HG03571 (cell line): Measurements from ENCODE around the gene MRPL16.
"Not testable (repeated sequence)": the region's sequence is repeated elsewhere in the genome, so short reads cannot be mapped to it uniquely, and the experiment has no call there.

Experiments used
- ATAC-seq: cut with Tn5 transposase; IDR thresholded peaks from one replicate; pipeline ENCODE4 v1.9.1; 2021; ENCODE audit not compliant: unreplicated experiment

MRPL16 gene

GRCh38 chr11:59810189-59810910, at the start of gene MRPL16:
MRPL16 (minus strand) TSS chr11:59810778; CDS start chr11:59810658, 120 bp downstream.
- ATAC-seq, result peak; percentile 98

DNA sequence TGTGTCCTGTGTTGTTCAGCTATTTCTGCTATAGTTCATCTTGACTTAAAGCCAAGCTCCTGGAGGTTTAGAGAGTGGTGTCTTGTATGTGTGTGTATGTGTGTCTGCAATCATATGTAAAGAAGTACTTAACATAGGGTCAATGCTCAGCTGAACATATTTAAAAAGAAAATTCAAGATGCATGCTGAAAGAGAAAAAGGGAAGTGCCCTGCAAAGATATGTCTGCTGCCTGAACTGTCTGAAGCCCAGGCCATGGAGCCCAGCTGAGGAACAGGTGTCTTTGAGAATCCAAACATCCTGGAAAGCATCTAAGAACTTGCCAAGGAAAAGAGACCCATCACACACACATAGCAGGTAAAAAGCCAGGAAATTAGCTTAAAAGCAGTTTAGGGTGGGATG, 49.1 kb upstream of the MRPL16 start:
- ATAC-seq, result no peak

DNA sequence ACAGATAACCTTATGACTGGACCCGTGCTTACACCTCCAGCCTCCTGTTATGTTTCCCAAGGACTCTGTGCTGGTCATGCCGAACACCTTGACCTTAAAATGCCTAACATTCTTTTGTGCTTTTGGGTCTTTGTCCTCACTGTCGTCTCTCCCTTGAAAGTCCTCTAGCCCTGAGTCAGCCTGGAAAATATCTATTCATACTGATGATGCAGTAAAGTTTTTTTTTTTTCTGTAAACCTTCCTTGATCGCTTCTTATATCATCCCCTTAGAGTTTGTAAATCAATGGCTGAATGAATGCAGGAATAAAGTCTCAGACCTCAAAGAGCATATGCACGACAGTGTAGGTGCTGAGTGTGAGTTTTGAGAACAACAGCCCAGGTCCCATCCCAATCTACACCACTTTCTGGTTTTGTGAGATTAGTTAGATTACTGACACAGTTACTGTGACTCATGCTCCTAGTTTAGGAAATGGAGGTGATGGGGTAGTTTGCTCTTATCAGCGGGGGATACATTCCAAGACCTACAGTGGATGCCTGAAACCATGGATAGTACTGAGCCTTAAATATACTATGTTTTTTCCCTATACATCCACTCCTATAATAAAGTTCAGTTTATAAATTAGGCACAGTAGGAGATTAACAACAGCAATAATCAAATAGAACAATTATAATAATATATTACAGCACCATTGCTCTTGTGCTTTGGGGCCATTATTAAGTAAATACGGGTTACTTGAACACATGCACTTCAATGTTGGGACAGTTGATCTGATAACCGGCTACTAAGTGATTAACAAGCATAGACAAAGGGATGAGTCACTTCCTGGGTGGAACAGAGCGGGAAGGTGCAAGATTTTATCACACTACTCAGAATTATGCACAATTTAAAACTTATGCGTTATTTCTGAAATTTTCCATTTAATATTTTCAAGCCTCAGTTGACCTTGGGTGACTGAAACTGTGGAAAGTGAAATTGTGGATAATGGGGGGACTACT, 47.2 kb upstream of the MRPL16 start:
- no peak for ATAC-seq

DNA sequence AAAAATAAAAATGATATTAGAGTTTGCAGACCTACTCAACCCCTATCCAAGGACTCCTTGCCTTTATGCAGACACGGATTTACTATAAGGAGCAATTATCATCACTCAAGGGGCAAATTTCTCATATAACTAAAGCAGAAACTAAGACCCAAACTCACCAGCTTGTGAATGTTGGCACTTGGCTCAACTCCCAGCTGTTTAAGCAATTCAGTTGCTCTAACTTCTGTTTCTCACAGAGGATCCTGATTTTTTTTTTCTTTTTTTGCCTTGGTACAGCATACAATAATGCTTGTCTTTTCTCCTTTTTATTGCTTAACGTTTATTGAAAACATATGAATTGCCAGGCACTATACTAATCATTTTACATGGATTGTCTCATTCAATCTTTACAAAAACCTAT, 44.3 kb upstream of the MRPL16 start:
- ATAC-seq, result no peak

DNA sequence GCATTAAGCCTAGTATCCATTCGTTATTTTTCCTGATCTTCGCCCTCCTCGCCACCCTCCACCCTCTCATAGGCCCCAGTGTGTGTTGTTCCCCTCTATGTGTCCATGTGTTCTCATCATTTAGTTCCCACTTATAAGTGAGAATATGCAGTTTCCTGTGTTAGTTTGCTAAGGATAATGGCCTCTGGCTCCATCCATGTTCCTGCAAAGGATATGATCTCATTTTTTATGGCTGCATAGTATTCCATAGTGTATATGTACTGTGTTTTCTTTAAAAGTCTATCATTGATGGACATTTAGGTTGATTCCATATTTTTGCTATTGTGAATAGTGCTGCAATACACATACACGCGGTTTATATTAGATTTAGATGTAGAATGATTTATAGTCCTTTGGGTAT, 40.8 kb upstream of the MRPL16 start:
- not testable (repeated sequence) for ATAC-seq

DNA sequence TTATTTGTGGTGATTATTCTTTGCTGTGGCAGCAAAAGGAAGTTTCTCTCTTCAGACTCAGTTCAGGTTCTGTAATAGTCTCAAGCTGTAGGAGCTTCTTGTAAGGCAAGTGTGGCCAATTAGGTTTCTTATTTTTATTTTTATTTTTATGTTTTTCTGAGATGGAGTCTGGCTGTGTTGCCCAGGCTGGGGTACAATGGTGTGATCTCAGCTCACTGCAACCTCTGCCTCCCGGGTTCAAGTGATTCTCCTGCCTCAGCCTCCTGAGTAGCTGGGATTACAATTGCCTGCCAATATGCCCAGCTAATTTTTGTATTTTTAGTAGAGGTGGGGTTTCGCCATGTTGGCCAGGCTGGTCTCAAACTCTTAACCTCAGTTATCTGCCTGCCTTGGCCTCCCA, 39.0 kb upstream of the MRPL16 start:
- ATAC-seq, result not testable (repeated sequence)

GRCh38 chr11:59849129-59849528, 38.6 kb upstream of the MRPL16 start:
- ATAC-seq, result peak; percentile 80

- not testable (repeated sequence) for ATAC-seq
These were observed 37.9 kb upstream of the MRPL16 start for GRCh38 chr11:59848439-59848838.

DNA sequence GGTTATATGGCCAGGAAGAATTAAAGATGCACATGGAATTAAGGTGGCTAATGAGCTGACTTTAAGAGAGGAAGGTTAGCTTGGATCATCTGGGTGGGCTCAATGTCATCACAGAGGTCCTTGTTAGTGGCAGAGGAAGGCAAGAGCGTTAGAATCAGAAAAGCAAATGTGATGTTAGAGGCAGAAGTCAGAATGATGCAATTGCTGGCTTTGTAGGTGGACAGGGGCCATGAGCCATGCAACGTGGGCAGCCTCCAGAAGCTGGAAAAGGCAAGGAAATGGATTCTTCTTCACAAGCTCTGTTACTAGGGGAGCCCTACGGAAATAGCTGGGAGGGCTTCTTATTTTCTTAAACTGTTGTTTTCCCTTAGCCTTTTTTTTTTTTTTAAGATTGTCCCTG, 37.0 kb upstream of the MRPL16 start:
- no peak for ATAC-seq

DNA sequence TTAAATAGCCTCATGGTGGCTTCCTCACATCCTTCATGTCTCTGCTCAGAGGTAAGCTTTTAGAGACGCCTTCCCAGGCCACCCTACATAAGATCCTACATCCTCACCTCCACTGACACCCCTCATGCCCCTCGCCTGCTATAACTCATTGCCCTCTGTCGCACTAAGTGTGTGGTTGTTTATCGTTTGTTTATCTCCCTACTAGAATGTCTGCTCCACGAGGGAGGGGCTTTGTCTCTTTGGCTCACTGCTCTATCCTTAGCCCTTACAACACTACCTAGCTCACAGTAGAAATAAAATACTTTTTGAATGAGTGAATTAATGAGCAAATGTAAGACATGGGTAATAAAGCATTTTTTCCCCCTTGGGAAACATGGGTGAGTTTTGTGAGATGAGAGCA, 36.0 kb upstream of the MRPL16 start:
- ATAC-seq, result no peak

- no peak for ATAC-seq
These were observed 34.8 kb upstream of the MRPL16 start, which contains the start of gene CBLIF for GRCh38 chr11:59845399-59845798. CBLIF (minus strand) TSS chr11:59845499; CDS start chr11:59845453, 46 bp downstream.

DNA sequence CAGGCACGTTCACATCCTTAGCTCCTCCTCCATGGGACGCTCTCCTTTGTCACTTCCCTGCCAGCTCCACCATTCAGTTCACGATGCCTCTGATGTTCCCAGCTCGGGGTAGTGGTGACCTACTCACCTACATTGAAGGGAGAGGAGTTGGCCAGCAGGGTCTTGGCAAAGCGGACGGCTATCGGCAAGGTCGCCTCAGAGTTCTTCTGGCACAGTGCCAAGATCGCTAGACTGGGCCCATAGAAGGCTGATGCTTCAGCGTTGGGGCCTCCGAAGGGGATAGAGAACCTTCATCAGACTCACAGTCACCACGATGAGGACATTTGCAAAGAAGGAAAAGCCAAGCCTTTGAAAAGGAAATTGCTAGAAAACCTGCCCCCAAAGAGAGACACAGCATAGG, 31.7 kb upstream of the MRPL16 start:
- ATAC-seq, result no peak

DNA sequence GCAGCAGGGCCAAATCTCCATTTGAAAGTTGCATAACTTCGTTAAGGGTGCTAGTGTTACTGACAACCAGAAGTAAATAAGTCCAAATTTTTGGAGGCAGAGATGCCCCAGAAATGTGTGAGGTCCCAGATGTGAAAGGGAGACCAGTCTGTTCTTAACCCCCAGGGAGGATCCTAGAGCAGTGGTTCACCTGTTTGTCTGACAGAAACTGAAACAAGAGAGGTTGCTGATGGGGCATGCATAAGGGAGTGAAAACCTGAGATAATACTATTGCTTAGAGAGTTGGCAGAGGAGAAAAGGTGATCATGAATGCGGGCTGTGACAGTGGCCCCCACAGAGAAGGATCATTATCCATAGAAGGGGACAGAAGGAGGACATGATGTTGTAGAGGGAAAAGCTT, 30.9 kb upstream of the MRPL16 start:
- no peak for ATAC-seq

DNA sequence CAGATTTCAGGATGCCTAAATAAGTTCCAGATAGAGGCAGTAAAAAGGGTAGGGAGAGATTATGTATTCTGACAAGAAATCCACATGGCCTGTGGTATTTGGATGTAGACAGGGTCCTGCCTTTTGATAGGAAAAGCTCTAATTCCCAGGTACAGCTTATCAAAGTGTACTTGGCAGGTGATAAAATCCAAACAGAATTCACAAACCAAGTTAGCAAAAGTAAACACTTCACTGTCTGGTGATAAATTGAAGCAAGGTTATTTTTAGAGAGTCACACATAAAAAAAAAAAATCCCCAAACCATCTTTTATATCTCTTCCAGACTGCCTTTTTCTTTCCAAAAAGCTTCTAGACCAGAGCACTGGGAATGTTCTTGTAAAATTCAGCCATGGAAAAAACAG, 29.0 kb upstream of the MRPL16 start:
- no peak for ATAC-seq

GRCh38 chr11:59833602-59834001, 23.0 kb upstream of the MRPL16 start:
- ATAC-seq, result no peak

GRCh38 chr11:59829358-59829757, 18.8 kb upstream of the MRPL16 start:
- ATAC-seq, result no peak

- ATAC-seq, result peak; percentile 76
These were observed 12.5 kb upstream of the MRPL16 start for GRCh38 chr11:59822989-59823566.

DNA sequence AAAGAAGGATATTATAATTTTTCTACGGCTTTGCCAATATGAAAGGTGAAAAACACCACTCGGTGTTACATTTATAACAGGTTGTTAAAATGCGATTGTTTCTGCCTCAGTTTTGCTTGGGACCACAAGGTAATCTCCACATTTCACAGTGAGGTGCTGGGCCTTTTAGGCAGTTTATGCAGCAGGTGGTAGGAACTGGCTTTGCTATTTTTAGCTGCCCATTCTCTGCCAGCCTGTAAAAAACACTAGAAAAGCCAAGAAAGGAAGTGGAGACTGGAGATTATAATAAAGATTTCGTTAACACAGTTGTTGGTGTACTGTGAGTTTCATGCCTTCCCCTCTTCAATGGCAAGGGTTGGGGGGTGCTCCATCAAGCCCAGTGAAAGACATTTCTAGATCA, 8.0 kb upstream of the MRPL16 start:
- no peak for ATAC-seq

- ATAC-seq, result not testable (repeated sequence)
These were observed 5.9 kb upstream of the MRPL16 start for GRCh38 chr11:59816434-59816833.

GRCh38 chr11:59815754-59816153, 5.2 kb upstream of the MRPL16 start:
- ATAC-seq, result no peak

DNA sequence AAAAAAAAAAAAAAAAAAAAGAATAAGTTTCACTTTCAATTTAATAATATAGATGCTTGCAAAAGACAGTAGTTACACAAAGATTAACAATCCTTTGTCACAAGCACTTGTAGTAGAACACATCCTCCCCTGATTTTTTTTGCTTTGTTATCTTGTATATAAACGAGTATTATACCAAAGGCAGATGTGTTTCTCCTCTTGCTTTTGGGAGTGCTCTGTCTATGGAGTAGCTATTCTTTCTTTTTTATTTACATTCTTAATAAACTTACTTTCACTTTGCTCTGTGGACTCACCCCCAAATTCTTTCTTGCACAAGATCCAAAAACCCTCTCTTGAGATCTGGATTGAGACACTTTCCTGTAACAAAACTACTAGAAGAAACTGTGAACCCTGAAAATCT, 3.4 kb upstream of the MRPL16 start:
- no peak for ATAC-seq

DNA sequence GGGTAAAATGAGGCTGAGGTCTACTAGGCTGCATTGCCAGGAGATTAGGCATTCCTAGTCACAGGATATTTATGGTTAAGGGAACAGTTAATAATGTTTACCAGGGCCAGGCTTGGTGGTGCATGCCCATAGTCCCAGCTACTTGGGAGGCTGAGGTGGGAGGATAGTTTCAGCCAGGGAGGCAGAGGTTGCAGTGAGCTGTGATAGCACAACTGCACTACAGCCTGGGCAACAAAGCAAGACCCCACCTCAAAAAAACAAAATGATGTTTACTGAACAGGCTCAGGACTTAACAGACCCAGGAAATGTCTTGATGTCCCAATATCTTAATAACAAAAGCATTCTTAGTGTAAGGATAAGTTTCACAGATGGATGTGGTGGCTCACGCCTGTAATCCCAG, 2.8 kb upstream of the MRPL16 start:
- no peak for ATAC-seq
